AG04449 (cell line): ENCODE measurements around the gene SH3PXD2A.

Source experiments
- CTCF ChIA-PET: fragments of 350-600 bp; formaldehyde crosslinking; extraction: SDS; loops from one replicate; lab custom pipeline; 2021; ENCODE audit warnings: antibody characterized with exemption; lab: Yijun Ruan, JAX
- POLR2A ChIA-PET: fragments of 400-600, 350-600 bp; formaldehyde crosslinking; extraction: SDS; loops from one replicate; lab custom pipeline; 2020; ENCODE audit warnings: antibody characterized with exemption, inconsistent platforms; lab: Yijun Ruan, JAX
- DNase-seq: peaks from one replicate; pipeline ENCODE4 v3.0.0-alpha.2; 2010; ENCODE audit warnings: low read depth, low spot score
- H3K4me3 ChIP-seq: 2 replicates; pipeline ENCODE4 v1.5.1; 2011; ENCODE audit warnings: low read depth, mild to moderate bottlenecking, control low read depth, low read length
- TF ChIP-seq, protein P1 (sequence below): IDR thresholded peaks from one replicate; pipeline ENCODE4 v1.5.1; 2011; ENCODE audit warnings: mild to moderate bottlenecking, moderate library complexity, low read length, control low read depth, inconsistent platforms; ENCODE audit not compliant: insufficient read depth; ENCODE audit errors: missing control alignments

Gene SH3PXD2A

DNA sequence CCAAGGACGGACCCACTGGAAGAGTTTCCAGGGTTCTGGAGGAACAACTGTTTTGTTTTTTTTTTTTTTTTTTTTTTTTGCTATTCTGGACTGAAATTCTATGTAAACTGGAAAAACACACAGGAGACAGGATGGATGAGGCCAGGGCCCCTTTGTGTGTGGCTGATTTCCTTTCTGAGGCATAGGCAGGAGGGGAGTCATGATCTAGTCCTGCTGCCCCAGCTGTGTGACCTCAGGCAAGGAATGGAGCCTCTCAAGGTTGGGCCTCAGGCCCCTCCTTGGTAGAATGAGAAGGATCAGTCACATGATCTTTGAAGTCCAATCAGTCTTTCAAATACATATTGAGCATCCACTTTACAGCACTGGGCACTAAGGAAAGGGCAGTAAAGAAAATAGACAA is 87.6 kb downstream of the SH3PXD2A start:
- ChIA-PET CTCF (no interaction called here), POLR2A (no interaction called here)
- TF ChIP-seq, protein P1, sequence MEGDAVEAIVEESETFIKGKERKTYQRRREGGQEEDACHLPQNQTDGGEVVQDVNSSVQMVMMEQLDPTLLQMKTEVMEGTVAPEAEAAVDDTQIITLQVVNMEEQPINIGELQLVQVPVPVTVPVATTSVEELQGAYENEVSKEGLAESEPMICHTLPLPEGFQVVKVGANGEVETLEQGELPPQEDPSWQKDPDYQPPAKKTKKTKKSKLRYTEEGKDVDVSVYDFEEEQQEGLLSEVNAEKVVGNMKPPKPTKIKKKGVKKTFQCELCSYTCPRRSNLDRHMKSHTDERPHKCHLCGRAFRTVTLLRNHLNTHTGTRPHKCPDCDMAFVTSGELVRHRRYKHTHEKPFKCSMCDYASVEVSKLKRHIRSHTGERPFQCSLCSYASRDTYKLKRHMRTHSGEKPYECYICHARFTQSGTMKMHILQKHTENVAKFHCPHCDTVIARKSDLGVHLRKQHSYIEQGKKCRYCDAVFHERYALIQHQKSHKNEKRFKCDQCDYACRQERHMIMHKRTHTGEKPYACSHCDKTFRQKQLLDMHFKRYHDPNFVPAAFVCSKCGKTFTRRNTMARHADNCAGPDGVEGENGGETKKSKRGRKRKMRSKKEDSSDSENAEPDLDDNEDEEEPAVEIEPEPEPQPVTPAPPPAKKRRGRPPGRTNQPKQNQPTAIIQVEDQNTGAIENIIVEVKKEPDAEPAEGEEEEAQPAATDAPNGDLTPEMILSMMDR, result no peak
- H3K4me3 ChIP-seq, result no peak overlapping the region
- DNase-seq, result no peak

DNA sequence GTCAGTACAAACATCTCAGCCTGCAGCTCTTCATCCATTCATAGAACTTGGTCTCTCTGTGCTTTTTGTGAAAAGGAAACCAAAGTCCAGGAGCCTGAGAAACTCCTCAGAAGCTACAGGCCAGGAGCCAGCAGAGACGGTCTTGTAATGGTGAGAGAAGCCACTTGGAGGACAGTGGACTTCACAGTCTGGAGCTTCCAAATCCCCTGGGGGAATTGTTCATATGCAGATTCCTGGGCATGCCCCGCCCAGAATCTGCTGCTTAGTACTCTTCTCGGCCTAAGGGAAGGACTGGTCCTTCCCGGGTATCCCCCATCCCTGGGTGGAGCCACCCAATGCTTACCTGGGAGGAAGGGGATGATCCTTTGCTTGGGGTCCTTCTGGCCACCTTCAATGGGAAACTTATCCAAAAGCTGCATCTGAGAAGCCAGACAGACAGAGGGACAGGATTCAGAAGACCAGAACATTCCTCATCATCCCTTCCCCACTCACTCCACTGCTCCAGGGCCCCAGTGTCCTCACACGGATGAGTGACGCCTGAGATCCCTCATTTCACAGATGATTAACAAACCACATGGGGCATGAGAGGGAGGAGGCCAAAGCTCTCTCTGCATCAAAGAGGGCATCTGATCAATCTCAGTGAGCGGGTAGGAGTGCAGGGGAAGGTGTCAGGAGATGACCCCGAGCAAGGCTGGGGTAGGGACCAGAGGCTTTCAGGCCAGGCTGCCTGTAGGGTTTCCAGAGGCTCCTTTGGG is 88.4 kb downstream of the SH3PXD2A start:
- POLR2A ChIA-PET, result interaction anchor here (0.6 kb wide), 1 partner anchor 18 kb away, joined by 4 read pairs; no protein-coding TSS in a partner anchor
- no peak overlapping the region for H3K4me3 ChIP-seq
- CTCF ChIA-PET, result interaction anchor here (0.8 to 1.7 kb wide), 5 partner anchors 8 to 91 kb away, joined by 3 to 5 read pairs (median 4); no protein-coding TSS in a partner anchor
- DNase-seq, result no peak
- TF ChIP-seq, protein P1, result no peak

DNA sequence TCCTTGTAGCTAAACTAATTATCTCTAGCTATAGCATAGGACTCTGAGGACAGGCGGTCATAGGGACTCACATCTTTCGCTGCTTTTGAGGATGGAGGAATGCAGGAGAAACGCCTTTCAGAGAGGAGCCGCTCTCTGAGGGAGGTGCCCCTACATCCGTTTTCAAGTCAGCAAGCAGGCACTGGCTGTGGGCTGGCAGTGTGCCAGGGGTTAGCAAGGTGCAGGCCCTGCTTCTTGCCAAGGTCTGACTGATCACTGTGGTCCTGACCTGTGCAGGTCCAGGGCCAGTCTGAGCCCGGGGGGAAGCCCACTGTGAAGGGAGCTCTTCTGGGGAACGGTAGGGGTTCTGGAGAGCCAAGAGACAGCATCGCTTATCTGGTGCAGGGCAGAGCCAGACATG is 89.4 kb downstream of the SH3PXD2A start:
- ChIA-PET CTCF (interaction anchor here (1.2 to 1.7 kb wide), 6 partner anchors 9 to 92 kb away, joined by 3 to 5 read pairs (median 4); no protein-coding TSS in a partner anchor), POLR2A (interaction anchor here (1.3 kb wide), 1 partner anchor 26 kb away, joined by 4 read pairs; no protein-coding TSS in a partner anchor)
- no peak overlapping the region for H3K4me3 ChIP-seq
- no peak for DNase-seq
- TF ChIP-seq, protein P1, result no peak

DNA sequence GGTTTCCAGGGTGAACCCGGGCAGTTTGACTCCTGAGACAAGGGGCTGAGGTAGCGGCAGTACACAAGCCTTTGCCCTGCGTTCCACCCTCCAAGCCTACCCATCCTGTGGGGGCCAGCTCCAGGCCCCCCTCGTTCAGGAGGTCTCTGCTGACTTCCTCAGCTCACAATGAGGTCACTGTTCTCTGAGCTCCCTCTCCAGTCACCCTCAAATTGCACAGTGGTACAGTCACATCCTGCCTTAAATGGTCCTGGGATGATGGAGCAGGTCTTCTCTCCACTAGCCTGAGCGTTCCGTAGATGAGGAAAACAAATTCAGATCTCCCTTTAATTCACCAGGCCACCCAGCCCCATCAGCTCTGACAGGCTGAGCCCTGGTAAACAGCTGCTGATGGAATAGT is 90.2 kb downstream of the SH3PXD2A start:
- CTCF ChIA-PET, result interaction anchor here (0.6 to 3.4 kb wide), 7 partner anchors 10 to 121 kb away, joined by 3 to 10 read pairs (median 4); no protein-coding TSS in a partner anchor
- TF ChIP-seq, protein P1, result no peak
- POLR2A ChIA-PET, result interaction anchor here (1.3 to 1.7 kb wide), 2 partner anchors 16 to 26 kb away, joined by 4 to 12 read pairs; no protein-coding TSS in a partner anchor
- H3K4me3 ChIP-seq, result no peak overlapping the region
- no peak for DNase-seq

DNA sequence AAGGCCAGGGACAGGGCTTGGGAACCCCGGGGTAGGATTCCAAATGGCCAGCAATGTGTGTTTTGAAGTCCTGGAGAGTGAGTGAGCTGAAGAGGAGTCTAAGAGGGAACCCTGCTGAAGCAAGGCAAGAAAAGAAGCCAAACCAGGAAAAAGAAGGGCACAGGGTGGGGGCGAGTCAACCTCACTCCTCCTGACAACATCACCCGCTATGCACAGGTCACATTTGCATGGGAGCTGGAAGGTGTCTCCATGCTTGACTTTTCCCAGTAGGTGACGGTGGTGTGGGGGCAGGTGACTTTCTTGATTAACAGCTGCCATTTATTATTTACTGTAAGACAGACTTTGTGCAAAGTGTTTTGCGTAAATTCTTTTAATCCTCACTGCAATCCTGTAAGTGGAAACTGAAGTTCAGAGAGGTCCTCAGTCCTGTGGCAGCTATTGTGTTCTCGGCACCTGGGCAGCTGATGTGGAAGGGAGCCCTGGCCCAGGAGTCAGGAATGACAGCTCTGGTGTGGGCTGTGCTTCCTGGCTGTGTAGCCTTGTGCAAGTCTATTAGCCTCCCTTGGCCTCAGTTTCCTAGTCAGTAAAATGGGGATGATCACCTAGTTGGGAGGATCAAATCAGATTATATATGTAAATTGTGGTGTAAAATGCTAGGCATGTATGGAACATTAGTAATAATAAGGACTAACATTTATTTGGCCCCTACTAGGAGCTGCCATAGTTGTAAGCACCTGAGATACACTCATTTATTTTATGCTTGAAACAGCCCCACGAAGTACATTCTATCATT is 90.9 kb downstream of the SH3PXD2A start:
- no peak overlapping the region for H3K4me3 ChIP-seq
- ChIA-PET POLR2A (interaction anchor here (1.7 kb wide), 1 partner anchor 17 kb away, joined by 12 read pairs; no protein-coding TSS in a partner anchor), CTCF (interaction anchor here (0.6 to 3.4 kb wide), 10 partner anchors 9 to 121 kb away, joined by 3 to 10 read pairs (median 4); no protein-coding TSS in a partner anchor)
- DNase-seq, result no peak
- TF ChIP-seq, protein P1, result no peak
